DMS153 treated with DMSO at 0.1 percent for 48 hours (cell line): ENCODE measurements around the gene SIRT3.
"Not testable (repeated sequence)": the region's sequence is repeated elsewhere in the genome, so short reads cannot be mapped to it uniquely, and the experiment has no call there.

ENCODE experiments used
- DNase-seq: peaks from one replicate; lab custom pipeline; 2025; ENCODE audit not compliant: unreplicated experiment; lab: John Stamatoyannopoulos, UW

Gene SIRT3

GRCh38 chr11:271319-271715, 35.2 kb upstream of the SIRT3 start:
- DNase-seq = no peak

GRCh38 chr11:270451-271318, 34.5 kb upstream of the SIRT3 start:
- no peak for DNase-seq

- no peak for DNase-seq
Observed at GRCh38 chr11:269146-269890, 33.2 kb upstream of the SIRT3 start.

GRCh38 chr11:268716-269145, 32.6 kb upstream of the SIRT3 start:
- not testable (repeated sequence) for DNase-seq

GRCh38 chr11:267491-267994, 31.4 kb upstream of the SIRT3 start:
- no peak for DNase-seq

- DNase-seq = no peak
Observed at GRCh38 chr11:266676-267439, 30.7 kb upstream of the SIRT3 start.

GRCh38 chr11:261624-262023, 25.5 kb upstream of the SIRT3 start:
- DNase-seq = no peak

GRCh38 chr11:259413-259812, 23.3 kb upstream of the SIRT3 start:
- DNase-seq = no peak

GRCh38 chr11:257766-258493, 21.8 kb upstream of the SIRT3 start:
- no peak for DNase-seq

- DNase-seq = no peak
Observed at GRCh38 chr11:256952-257737, 21.0 kb upstream of the SIRT3 start.

- DNase-seq = no peak
Observed at GRCh38 chr11:255816-256215, 19.7 kb upstream of the SIRT3 start.

GRCh38 chr11:255176-255575, 19.0 kb upstream of the SIRT3 start:
- no peak for DNase-seq

- no peak for DNase-seq
Observed at GRCh38 chr11:253886-254270, 17.7 kb upstream of the SIRT3 start.

GRCh38 chr11:253160-253885, 17.2 kb upstream of the SIRT3 start:
- DNase-seq = no peak

- no peak for DNase-seq
Observed at GRCh38 chr11:252666-253065, 16.5 kb upstream of the SIRT3 start.

GRCh38 chr11:251550-251949, 15.4 kb upstream of the SIRT3 start:
- no peak for DNase-seq

- DNase-seq = no peak
Observed at GRCh38 chr11:250740-251299, 14.7 kb upstream of the SIRT3 start.

- DNase-seq = no peak
Observed at GRCh38 chr11:250274-250673, 14.1 kb upstream of the SIRT3 start.

GRCh38 chr11:249062-249461, 12.9 kb upstream of the SIRT3 start:
- no peak for DNase-seq
